Keratinocyte (primary cell): Measurements from ENCODE around the gene TMPRSS12. TPM values are rescaled to one million over a fixed set of nuclear protein-coding genes. Genes with fewer than 3 reads are reported as not detected.
"Not testable (repeated sequence)": the region's sequence is repeated elsewhere in the genome, so short reads cannot be mapped to it uniquely, and the experiment has no call there.

ENCODE experiments used
- DNase-seq: peaks from one replicate; pipeline ENCODE4 v3.0.0-alpha.2; 2011; ENCODE audit warnings: low read depth, missing footprints, low spot score
- FAIRE-seq: peaks from 2 replicates; lab custom pipeline; 2011; peaks lifted over from hg19 to GRCh38; lab: Jason Lieb, UNC
- H2AFZ ChIP-seq: 2 replicates; pipeline ENCODE4 v1.6.0; 2012; ENCODE audit warnings: low read length, control low read depth, inconsistent platforms; ENCODE audit not compliant: control insufficient read depth
- H3K27ac ChIP-seq: 2 replicates; pipeline ENCODE4 v1.5.1; 2011; ENCODE audit warnings: low read length; ENCODE audit not compliant: control insufficient read depth, insufficient read depth
- H3K27me3 ChIP-seq: 3 replicates; pipeline ENCODE4 v1.6.0; 2011; ENCODE audit warnings: low read length; ENCODE audit not compliant: control insufficient read depth, insufficient read depth; ENCODE audit errors: extremely low read depth
- H3K36me3 ChIP-seq, 2 experiments: 2 replicates in 1 of 2; 3 replicates in 1 of 2; pipeline ENCODE4 v1.5.1; 2011; ENCODE audit warnings: low read length in 2 of 2, mild to moderate bottlenecking in 1 of 2; ENCODE audit not compliant: control insufficient read depth in 2 of 2, insufficient read depth in 2 of 2; ENCODE audit errors: extremely low read depth in 1 of 2
- H3K4me1 ChIP-seq: 3 replicates; pipeline ENCODE4 v1.5.1; 2011; ENCODE audit warnings: low read length; ENCODE audit not compliant: control insufficient read depth, insufficient read depth; ENCODE audit errors: extremely low read depth
- H3K4me2 ChIP-seq: 3 replicates; pipeline ENCODE4 v1.6.0; 2011; ENCODE audit warnings: low read depth, low read length; ENCODE audit not compliant: control insufficient read depth, insufficient read depth; ENCODE audit errors: extremely low read depth
- H3K4me3 ChIP-seq, 3 experiments: fragments of 200-600 bp in 1 of 3; sonication (generic) in 1 of 3; 2 replicates in 2 of 3; 3 replicates in 1 of 3; pipeline ENCODE4 v1.5.1; 2011 to 2016; ENCODE audit warnings: low read length in 3 of 3, mild to moderate bottlenecking in 3 of 3, control low read depth in 2 of 3, inconsistent platforms in 1 of 3, low read depth in 1 of 3, mixed read lengths in 1 of 3, mixed run types in 1 of 3, moderate library complexity in 1 of 3; ENCODE audit not compliant: control insufficient read depth in 2 of 3, insufficient read depth in 2 of 3; ENCODE audit errors: extremely low read depth in 1 of 3
- H3K79me2 ChIP-seq: 2 replicates; pipeline ENCODE4 v1.6.0; 2012; ENCODE audit warnings: low read length; ENCODE audit not compliant: control insufficient read depth, insufficient read depth
- H3K9ac ChIP-seq: 3 replicates; pipeline ENCODE4 v1.6.0; 2011; ENCODE audit warnings: low read length; ENCODE audit not compliant: control insufficient read depth, insufficient read depth; ENCODE audit errors: extremely low read depth
- H3K9me1 ChIP-seq: 3 replicates; pipeline ENCODE4 v1.6.0; 2011; ENCODE audit warnings: low read length; ENCODE audit not compliant: control insufficient read depth, insufficient read depth; ENCODE audit errors: extremely low read depth
- H3K9me3 ChIP-seq: 2 replicates; pipeline ENCODE4 v1.5.1; 2012; ENCODE audit warnings: low read depth, low read length; ENCODE audit not compliant: control insufficient read depth
- H4K20me1 ChIP-seq: 3 replicates; pipeline ENCODE4 v1.6.0; 2011; ENCODE audit warnings: low read length; ENCODE audit not compliant: control insufficient read depth, insufficient read depth; ENCODE audit errors: extremely low read depth
- CTCF ChIP-seq, 3 experiments: IDR thresholded peaks in 1 of 3; conservative IDR thresholded peaks in 1 of 3; optimal IDR thresholded peaks in 1 of 3; 2 replicates in 2 of 3; 3 replicates in 1 of 3; pipeline versions ENCODE3 to v1.5.1; 2011; ENCODE audit warnings: low read length in 3 of 3, mild to moderate bottlenecking in 3 of 3, moderate library complexity in 2 of 3, control low read depth in 1 of 3, inconsistent platforms in 1 of 3; ENCODE audit not compliant: insufficient read depth in 2 of 3; ENCODE audit errors: extremely low read depth in 1 of 3
- EZH2 ChIP-seq: IDR thresholded peaks from one replicate; pipeline ENCODE4 v1.6.1; 2012; ENCODE audit warnings: inconsistent platforms, mild to moderate bottlenecking, low read length, moderate library complexity
- dilution Hi-C: fragments of 300-500 bp; cut with MboI; formaldehyde crosslinking; loops from one replicate; pipeline ENCODE4 v1.7.0; 2020; ENCODE audit warnings: low sequenced_read_pairs; ENCODE audit not compliant: extremely low pct_ligation_motif_present
- polyA plus RNA-seq, 5 experiments: library from polyadenylated mRNA; depleted of rRNA in 3 of 5; stranded (reverse) in 3 of 5; stranded (forward) in 1 of 5; unstranded in 1 of 5; fragments of >200 nt; gene quantifications; 1 replicate in 1 of 5; 2 replicates in 3 of 5; 3 replicates in 1 of 5; pipeline versions ENCODE4 v1.2.1 to v1.2.3, GENCODE V29; 2011 to 2012; ENCODE audit warnings: missing spikeins in 2 of 5, low read depth in 1 of 5, low replicate concordance in 1 of 5

Gene TMPRSS12
- polyA plus RNA-seq, 1 donor (not counting 4 experiments of a cell fraction or from before 2014, with no cell fraction given) = not detected

- FAIRE-seq (no peak), DNase-seq (no peak)
- dilution Hi-C loops = no loop called here
- Histone ChIP-seq H3K9me3 (no peaks in the 10 kb centered on the region), H3K27me3 (no peaks in the 10 kb centered on the region), H3K4me1 (peaks cover 4% of the 10 kb centered on the region), H4K20me1 (no peaks in the 10 kb centered on the region), H3K9me1 (no peaks in the 10 kb centered on the region), H3K27ac (no peak overlapping the region), H3K4me3 (no peak overlapping the region), H3K9ac (no peak overlapping the region), H3K4me2 (no peak overlapping the region), H3K36me3 (peaks cover 0 to 2% of the 10 kb centered on the region in 2 experiments), H3K79me2 (no peaks in the 10 kb centered on the region), H2AFZ (no peak overlapping the region)
- no peak for TF ChIP-seq EZH2
- TF ChIP-seq CTCF (optimal IDR thresholded peaks at IDR 0.05 in 1 of 3, IDR thresholded peaks at IDR 0.05 in 1 of 3, conservative IDR thresholded peaks at IDR 0.05 in 1 of 3; ENCODE audit: extremely low read depth in 1 of 3, insufficient read depth in 2 of 3, low read length in 3 of 3) = no peak
Measured at GRCh38 chr12:50820177-50820576, 22.5 kb upstream of the TMPRSS12 start.

DNA sequence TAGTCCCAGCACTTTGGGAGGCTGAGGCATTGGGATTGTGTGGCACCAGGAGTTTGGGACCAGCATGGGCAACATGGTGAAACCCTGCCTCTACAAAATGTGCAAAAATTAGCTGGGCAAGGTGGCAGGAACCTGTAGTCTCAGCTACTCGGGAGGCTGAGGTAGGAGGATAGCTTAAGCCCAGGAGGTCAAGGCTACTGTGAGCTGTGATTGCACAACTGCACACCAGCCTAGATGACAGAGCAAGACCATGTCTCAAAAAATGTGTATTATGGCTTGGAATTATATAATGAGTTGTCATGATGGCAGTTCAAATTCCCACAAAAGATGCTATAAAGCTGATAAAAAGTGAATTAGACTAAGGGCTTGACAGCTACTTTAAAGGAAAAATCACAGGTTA is 20.6 kb upstream of the TMPRSS12 start:
- dilution Hi-C loops = no loop called here

GRCh38 chr12:50823724-50824123 is 19.0 kb upstream of the TMPRSS12 start:
- H3K27ac ChIP-seq, H3K79me2 ChIP-seq, DNase-seq, H3K4me1 ChIP-seq, H3K4me2 ChIP-seq, H2AFZ ChIP-seq, H3K9me3 ChIP-seq, dilution Hi-C loops, H3K9ac ChIP-seq, H3K36me3 ChIP-seq, FAIRE-seq, H4K20me1 ChIP-seq, H3K4me3 ChIP-seq, H3K27me3 ChIP-seq, H3K9me1 ChIP-seq: not testable (repeated sequence)

More for the DNA sequence above, 20.6 kb upstream of the TMPRSS12 start:
- TF ChIP-seq EZH2 (no peak), CTCF (optimal IDR thresholded peaks at IDR 0.05 in 1 of 3, IDR thresholded peaks at IDR 0.05 in 1 of 3, conservative IDR thresholded peaks at IDR 0.05 in 1 of 3; ENCODE audit: extremely low read depth in 1 of 3, insufficient read depth in 2 of 3, low read length in 3 of 3) (no peak)
- Histone ChIP-seq H3K27me3 (no peaks in the 10 kb centered on the region), H3K4me1 (peaks cover 5% of the 10 kb centered on the region), H3K9me1 (no peaks in the 10 kb centered on the region), H3K36me3 (peaks cover 0 to 2% of the 10 kb centered on the region in 2 experiments), H3K27ac (no peak overlapping the region), H3K9ac (no peak overlapping the region), H3K4me2 (no peak overlapping the region), H3K9me3 (no peaks in the 10 kb centered on the region), H2AFZ (no peak overlapping the region), H3K79me2 (no peaks in the 10 kb centered on the region), H3K4me3 (no peak overlapping the region), H4K20me1 (no peaks in the 10 kb centered on the region)
- FAIRE-seq (no peak), DNase-seq (no peak)
